ENCODE results near the gene F8. TPM values are rescaled to one million over a fixed set of nuclear protein-coding genes. Genes with fewer than 3 reads are reported as not detected.
A peak's percentile ranks its signal among the peaks of the same experiment; 100 is the strongest.

Gene F8
- total and polyA plus RNA-seq, 9 of the 15 experiments (the other 6 are each of a cell fraction or from before 2014, with no cell fraction given): 0.41 to 3.8 (median 0.91) TPM

DNA sequence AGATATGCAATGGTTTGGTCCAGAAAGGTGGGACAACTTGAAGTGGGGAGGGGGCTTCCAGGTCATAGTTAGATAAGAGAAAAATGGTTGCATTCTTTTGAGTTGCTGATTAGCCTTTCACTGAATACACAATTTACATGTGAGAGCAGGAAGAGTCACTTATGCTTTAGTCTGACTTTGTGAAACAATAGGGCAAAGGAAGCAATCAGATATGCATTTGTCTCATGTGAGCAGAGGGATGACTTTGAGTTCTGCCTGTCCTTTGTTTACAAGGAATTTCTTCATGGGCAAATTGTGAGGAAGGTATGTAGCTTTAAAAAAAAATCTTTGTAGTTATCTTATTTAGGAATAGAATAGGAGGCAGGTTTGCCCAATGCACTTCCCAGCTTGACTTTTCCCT lies 201.0 kb downstream of the F8 start:
- no TSS peak for BruUV-seq (replicated peaks)
- Histone ChIP-seq H2AFZ (ENCODE audit: low read depth, low read length) (peak overlapping the region; percentile 83), H3K4me1 (replicated peaks in 1 of 2; ENCODE audit: control insufficient read depth in 2 of 2, insufficient read depth in 2 of 2, low read length in 2 of 2) (peaks cover 22 to 37% of the 10 kb centered on the region in 2 experiments; a peak in 4 of 5 replicates), H4K20me1 (replicated peaks; ENCODE audit: control insufficient read depth, insufficient read depth, low read length) (no peaks in the 10 kb centered on the region), H3K36me3 (ENCODE audit: control insufficient read depth, insufficient read depth, low read length) (no peaks in the 10 kb centered on the region), H3K4me3 (no peak overlapping the region), H3K27me3 (ENCODE audit: control insufficient read depth in 2 of 2, insufficient read depth in 2 of 2, low read length in 2 of 2) (no peaks in the 10 kb centered on the region), H3K9me3 (replicated peaks; ENCODE audit: control insufficient read depth, insufficient read depth, low read depth, low read length) (no peaks in the 10 kb centered on the region), H3K4me2 (ENCODE audit: insufficient read depth, low read length) (peak overlapping the region; percentile 18; the same call in 1 of the 2 replicates), H3K9ac (ENCODE audit: insufficient read depth in 1 of 2, low read depth in 2 of 2, low read length in 2 of 2) (no peak overlapping the region), H3K79me2 (ENCODE audit: control insufficient read depth, insufficient read depth, low read length) (peaks cover 9% of the 10 kb centered on the region; the same call in 1 of the 3 replicates), H3K27ac (ENCODE audit: extremely low read depth, low read depth, low read length) (peak overlapping the region; percentile 50), H3K9me1 (ENCODE audit: control insufficient read depth, insufficient read depth, low read length) (no peaks in the 10 kb centered on the region)
- POLR2A ChIA-PET: interaction anchor here (0.8 to 1.9 kb wide), 3 partner anchors 10 to 52 kb away, joined by 4 to 7 read pairs (median 4); no protein-coding TSS in a partner anchor
- TF ChIP-seq SOX6 (IDR thresholded peaks at IDR 0.05): peak; percentile 89
- TF ChIP-seq DPF2 (IDR thresholded peaks at IDR 0.05): 0 out of 2 replicates have a peak, but pooled peaks have one; percentile 21
- no peak for TF ChIP-seq PML (IDR thresholded peaks at IDR 0.05; ENCODE audit: low read length)
- TF ChIP-seq ARID1B (IDR thresholded peaks at IDR 0.05): peak; percentile 12; the same call in 1 of the 2 replicates
- TF ChIP-seq, protein P1, sequence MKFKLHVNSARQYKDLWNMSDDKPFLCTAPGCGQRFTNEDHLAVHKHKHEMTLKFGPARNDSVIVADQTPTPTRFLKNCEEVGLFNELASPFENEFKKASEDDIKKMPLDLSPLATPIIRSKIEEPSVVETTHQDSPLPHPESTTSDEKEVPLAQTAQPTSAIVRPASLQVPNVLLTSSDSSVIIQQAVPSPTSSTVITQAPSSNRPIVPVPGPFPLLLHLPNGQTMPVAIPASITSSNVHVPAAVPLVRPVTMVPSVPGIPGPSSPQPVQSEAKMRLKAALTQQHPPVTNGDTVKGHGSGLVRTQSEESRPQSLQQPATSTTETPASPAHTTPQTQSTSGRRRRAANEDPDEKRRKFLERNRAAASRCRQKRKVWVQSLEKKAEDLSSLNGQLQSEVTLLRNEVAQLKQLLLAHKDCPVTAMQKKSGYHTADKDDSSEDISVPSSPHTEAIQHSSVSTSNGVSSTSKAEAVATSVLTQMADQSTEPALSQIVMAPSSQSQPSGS (CRISPR knock-in tag; IDR thresholded peaks at IDR 0.05): no peak
- TF ChIP-seq C11orf30 (IDR thresholded peaks at IDR 0.05; ENCODE audit: low read depth): peak; percentile 18; the same call in 1 of the 2 replicates
- 0 out of 4 replicates have a peak, but pooled peaks of 1 of the 2 experiments have one; percentile 15 for TF ChIP-seq FOXA3 (CRISPR knock-in tag; conservative IDR thresholded peaks at IDR 0.05 in 1 of 2, IDR thresholded peaks at IDR 0.05 in 1 of 2)
- FAIRE-seq: no peak
- in situ Hi-C loops (cut with MboI) (no loop called here), intact Hi-C loops (cut with micrococcal nuclease) (no loop called here)
- DNase-seq (ENCODE audit: extremely low read depth in 1 of 4, low spot score in 3 of 4): no peak
- CTCF ChIA-PET (ENCODE audit: low intra/inter-chr PET ratio): no interaction called here
- ATAC-seq: no peak

Measured in K562 (cell line).